Panc1 (cell line): Measurements from ENCODE around the gene SLC35F1. TPM values are rescaled to one million over a fixed set of nuclear protein-coding genes. Genes with fewer than 3 reads are reported as not detected.

Source experiments
- ATAC-seq: fragments of 200-7000 bp; cut with Tn5 transposase; 2 replicates; pipeline ENCODE4 v1.9.1; 2020; ENCODE audit warnings: mild to moderate bottlenecking, moderate library complexity
- BruUV-seq: library from RNA; stranded (reverse); fragments of 400-500 nt; replicated peaks from 2 replicates; lab custom pipeline; 2021; lab: Mats Ljungman, UMichigan
- CTCF ChIA-PET: fragments of 300-600 bp; sonication (Branson Sonifier 250); formaldehyde crosslinking; loops from one replicate; lab custom pipeline; 2022; ENCODE audit warnings: antibody characterized with exemption; lab: Charles Lee
- POLR2A ChIA-PET: fragments of 300-600 bp; sonication (Branson Sonifier 250); formaldehyde crosslinking; loops from one replicate; lab custom pipeline; 2022; ENCODE audit warnings: antibody characterized with exemption; lab: Charles Lee
- DNase-seq: peaks from one replicate; pipeline ENCODE4 v3.0.0-alpha.2; 2010; ENCODE audit warnings: low read depth, low spot score
- H3K27ac ChIP-seq: 2 replicates; pipeline ENCODE4 v1.5.1; 2011; ENCODE audit warnings: mild to moderate bottlenecking, low read length, inconsistent platforms
- H3K27me3 ChIP-seq: fragments of 200-500 bp; sonication (Bioruptor generic); 2 replicates; pipeline ENCODE4 v1.6.0; 2014; ENCODE audit warnings: low read length, inconsistent platforms; ENCODE audit not compliant: control insufficient read depth, insufficient read depth
- H3K36me3 ChIP-seq: fragments of 200-500 bp; sonication (Bioruptor generic); 2 replicates; pipeline ENCODE4 v1.5.1; 2014; ENCODE audit warnings: inconsistent platforms, mild to moderate bottlenecking, low read length, moderate library complexity; ENCODE audit not compliant: control insufficient read depth, insufficient read depth
- H3K4me1 ChIP-seq: 2 replicates; pipeline ENCODE4 v1.5.1; 2011; ENCODE audit warnings: inconsistent platforms, mild to moderate bottlenecking, low read length, moderate library complexity; ENCODE audit not compliant: control insufficient read depth, insufficient read depth
- H3K4me3 ChIP-seq, 2 experiments: 2 replicates each; pipeline ENCODE4 v1.5.1; 2011 to 2012; ENCODE audit warnings: low read depth in 2 of 2, low read length in 2 of 2, mild to moderate bottlenecking in 2 of 2, inconsistent platforms in 1 of 2, moderate library complexity in 1 of 2
- H3K9me3 ChIP-seq: fragments of 200-500 bp; sonication (Bioruptor generic); 2 replicates; pipeline ENCODE4 v1.5.1; 2014; ENCODE audit warnings: low read depth, mild to moderate bottlenecking, inconsistent platforms, low read length, moderate library complexity; ENCODE audit not compliant: control insufficient read depth, insufficient read depth
- CTCF ChIP-seq: fragments of 450-650 bp; IDR thresholded peaks from 2 replicates; pipeline ENCODE4 v1.5.1; 2017; ENCODE audit warnings: mild to moderate bottlenecking
- POLR2AphosphoS5 ChIP-seq: IDR thresholded peaks from 2 replicates; pipeline ENCODE4 v1.6.1; 2012; ENCODE audit warnings: mild to moderate bottlenecking, low read depth, low read length, moderate library complexity
- REST ChIP-seq, 2 experiments: IDR thresholded peaks; 2 replicates each; pipeline ENCODE4 v1.6.1; 2011 to 2012; ENCODE audit warnings: low read depth in 2 of 2, control low read depth in 1 of 2, low read length in 1 of 2, mild to moderate bottlenecking in 1 of 2, moderate library complexity in 1 of 2; ENCODE audit not compliant: insufficient read depth in 1 of 2
- SIN3A ChIP-seq: IDR thresholded peaks from 2 replicates; pipeline ENCODE4 v1.6.1; 2012; ENCODE audit warnings: low read depth, mild to moderate bottlenecking, low read length, moderate library complexity, borderline replicate concordance; ENCODE audit not compliant: insufficient read depth
- TCF7L2 ChIP-seq: IDR thresholded peaks from 2 replicates; pipeline ENCODE4 v1.6.1; 2011; ENCODE audit warnings: mild to moderate bottlenecking, low read depth, low read length, inconsistent platforms
- in situ Hi-C: cut with HindIII; loops from 2 replicates; pipeline ENCODE4 v1.10.0; 2016; ENCODE audit warnings: low sequenced_read_pairs, low pct_unique_long_range_greater_than_20kb
- intact Hi-C: fragments of 100-400 bp; cut with micrococcal nuclease; formaldehyde crosslinking; loops from one replicate; pipeline ENCODE4 v1.10.0; 2022; ENCODE audit not compliant: unreplicated experiment
- total RNA-seq: library from RNA; stranded (reverse); gene quantifications from one replicate; pipeline ENCODE4 v1.2.1, GENCODE V29; 2021; ENCODE audit not compliant: unreplicated experiment

SLC35F1 gene
- total RNA-seq, 1 experiment from 2014 or later: not detected

GRCh38 chr6:118123503-118124037 is 216.5 kb downstream of the SLC35F1 start:
- in situ Hi-C loops (no loop called here), intact Hi-C loops (no loop called here)
- BruUV-seq: no TSS peak
- H3K27ac ChIP-seq: no peak overlapping the region
- H3K36me3 ChIP-seq: no peaks in the 10 kb centered on the region
- no peaks in the 10 kb centered on the region for H3K9me3 ChIP-seq
- POLR2A ChIA-PET: no interaction called here
- no peak for TF ChIP-seq SIN3A
- TF ChIP-seq TCF7L2: no peak
- H3K4me3 ChIP-seq: no peak overlapping the region
- CTCF ChIA-PET: no interaction called here
- H3K27me3 ChIP-seq: no peaks in the 10 kb centered on the region
- DNase-seq: no peak
- H3K4me1 ChIP-seq: no peaks in the 10 kb centered on the region
- no peak for ATAC-seq

- ATAC-seq (no peak), DNase-seq (no peak)
- Histone ChIP-seq H3K4me3 (no peak overlapping the region), H3K4me1 (no peaks in the 10 kb centered on the region), H3K27ac (no peak overlapping the region), H3K9me3 (no peaks in the 10 kb centered on the region), H3K27me3 (no peaks in the 10 kb centered on the region), H3K36me3 (no peaks in the 10 kb centered on the region)
- in situ Hi-C loops: no loop called here
- ChIA-PET POLR2A (no interaction called here), CTCF (no interaction called here)
- intact Hi-C loops: no loop called here
- TF ChIP-seq POLR2AphosphoS5: no peak
- no peak for TF ChIP-seq CTCF
- no peak for TF ChIP-seq REST (IDR thresholded peaks at IDR 0.05; ENCODE audit: insufficient read depth in 1 of 2, low read depth in 2 of 2, low read length in 1 of 2)
- no TSS peak for BruUV-seq
Measured at GRCh38 chr6:118124851-118125250, 217.8 kb downstream of the SLC35F1 start.

GRCh38 chr6:118128755-118129154 is 221.7 kb downstream of the SLC35F1 start:
- BruUV-seq: no TSS peak
- no peak for ATAC-seq
- intact Hi-C loops: no loop called here
- Histone ChIP-seq H3K36me3 (no peaks in the 10 kb centered on the region), H3K9me3 (no peaks in the 10 kb centered on the region), H3K4me1 (no peaks in the 10 kb centered on the region), H3K4me3 (no peak overlapping the region), H3K27me3 (no peaks in the 10 kb centered on the region), H3K27ac (no peak overlapping the region)
- in situ Hi-C loops: no loop called here
- CTCF ChIA-PET: no interaction called here
- TF ChIP-seq TCF7L2 (no peak), POLR2AphosphoS5 (no peak), REST (IDR thresholded peaks at IDR 0.05; ENCODE audit: insufficient read depth in 1 of 2, low read depth in 2 of 2, low read length in 1 of 2) (no peak), CTCF (no peak), SIN3A (no peak)
- POLR2A ChIA-PET: no interaction called here
- no peak for DNase-seq
